ENCODE results near the gene PRDM15. TPM values are rescaled to one million over a fixed set of nuclear protein-coding genes. Genes with fewer than 3 reads are reported as not detected.
"Not testable (repeated sequence)": the region's sequence is repeated elsewhere in the genome, so short reads cannot be mapped to it uniquely, and the experiment has no call there.

PRDM15 gene
- total RNA-seq, 2 donors from 2014 or later, result 12.9 to 22.1 TPM

- Mint-ChIP-seq H3K27ac (no peak overlapping the region), H3K36me3 (peaks cover 18% of the 10 kb centered on the region), H3K27me3 (peaks cover 14 to 18% of the 10 kb centered on the region in 2 donors), H3K4me1 (ENCODE audit: low read depth in 2 of 2) (no peaks in the 10 kb centered on the region), H3K9me3 (peaks cover 6% of the 10 kb centered on the region), H3K4me3 (no peak overlapping the region)
- DNase-seq (ENCODE audit: low spot score) (no peak), ATAC-seq (no peak)
Observed at GRCh38 chr21:41796476-41797080, 82.6 kb downstream of the PRDM15 start.

- Mint-ChIP-seq H3K27me3 (peaks cover 17 to 18% of the 10 kb centered on the region in 2 donors), H3K27ac (no peak overlapping the region), H3K4me1 (ENCODE audit: low read depth in 2 of 2) (no peaks in the 10 kb centered on the region), H3K36me3 (peaks cover 18% of the 10 kb centered on the region), H3K4me3 (no peak overlapping the region), H3K9me3 (peaks cover 6% of the 10 kb centered on the region)
- ATAC-seq, result no peak
- DNase-seq (ENCODE audit: low spot score), result no peak
Observed at GRCh38 chr21:41795726-41796125, 83.4 kb downstream of the PRDM15 start.

- no peak overlapping the region for H3K27ac Mint-ChIP-seq
- peaks cover 17 to 19% of the 10 kb centered on the region in 2 donors for H3K27me3 Mint-ChIP-seq
- ATAC-seq, result no peak
- no peaks in the 10 kb centered on the region for H3K4me1 Mint-ChIP-seq (ENCODE audit: low read depth in 2 of 2)
- H3K4me3 Mint-ChIP-seq, result no peak overlapping the region
- H3K36me3 Mint-ChIP-seq, result peaks cover 18% of the 10 kb centered on the region
- peaks cover 6% of the 10 kb centered on the region for H3K9me3 Mint-ChIP-seq
- DNase-seq (ENCODE audit: low spot score), result no peak
Observed at GRCh38 chr21:41794600-41794999, 84.5 kb downstream of the PRDM15 start.

GRCh38 chr21:41792711-41793110 lies 86.4 kb downstream of the PRDM15 start:
- no peak for DNase-seq (ENCODE audit: low spot score)
- ATAC-seq, result no peak
- Mint-ChIP-seq H3K36me3 (peaks cover 18% of the 10 kb centered on the region), H3K4me1 (ENCODE audit: low read depth in 2 of 2) (no peaks in the 10 kb centered on the region), H3K27ac (no peak overlapping the region), H3K4me3 (no peak overlapping the region), H3K27me3 (peaks cover 17 to 26% of the 10 kb centered on the region in 2 donors), H3K9me3 (peaks cover 6% of the 10 kb centered on the region)

- Mint-ChIP-seq H3K36me3 (no peaks in the 10 kb centered on the region), H3K9me3 (no peaks in the 10 kb centered on the region), H3K27ac (no peak overlapping the region), H3K4me3 (no peak overlapping the region), H3K27me3 (peaks cover 23 to 34% of the 10 kb centered on the region in 2 donors), H3K4me1 (ENCODE audit: low read depth in 2 of 2) (no peaks in the 10 kb centered on the region)
- DNase-seq (ENCODE audit: low spot score) (no peak), ATAC-seq (no peak)
Observed at GRCh38 chr21:41786509-41786987, 92.6 kb downstream of the PRDM15 start.

- ATAC-seq; H3K9me3 Mint-ChIP-seq; H3K36me3 Mint-ChIP-seq; H3K27ac Mint-ChIP-seq; DNase-seq (ENCODE audit: low spot score); H3K4me3 Mint-ChIP-seq; H3K4me1 Mint-ChIP-seq (ENCODE audit: low read depth in 2 of 2): not testable (repeated sequence)
- peaks cover 29 to 41% of the 10 kb centered on the region in 2 donors for H3K27me3 Mint-ChIP-seq
Observed at GRCh38 chr21:41785262-41785661, 93.9 kb downstream of the PRDM15 start.

- peaks cover 32 to 47% of the 10 kb centered on the region in 2 donors for H3K27me3 Mint-ChIP-seq
- ATAC-seq (no peak), DNase-seq (ENCODE audit: low spot score) (no peak)
- no peaks in the 10 kb centered on the region for H3K4me1 Mint-ChIP-seq (ENCODE audit: low read depth in 2 of 2)
- no peaks in the 10 kb centered on the region for H3K9me3 Mint-ChIP-seq
- H3K36me3 Mint-ChIP-seq, result no peaks in the 10 kb centered on the region
- no peak overlapping the region for H3K4me3 Mint-ChIP-seq
- no peak overlapping the region for H3K27ac Mint-ChIP-seq
Observed at GRCh38 chr21:41784456-41785102, 94.6 kb downstream of the PRDM15 start.

GRCh38 chr21:41783476-41784180 lies 95.5 kb downstream of the PRDM15 start:
- peaks cover 38 to 50% of the 10 kb centered on the region in 2 donors for H3K27me3 Mint-ChIP-seq
- H3K4me1 Mint-ChIP-seq (ENCODE audit: low read depth in 2 of 2), result no peaks in the 10 kb centered on the region
- H3K4me3 Mint-ChIP-seq, result no peak overlapping the region
- no peak for ATAC-seq
- DNase-seq (ENCODE audit: low spot score), result no peak
- no peaks in the 10 kb centered on the region for H3K36me3 Mint-ChIP-seq
- no peaks in the 10 kb centered on the region for H3K9me3 Mint-ChIP-seq
- H3K27ac Mint-ChIP-seq, result no peak overlapping the region

GRCh38 chr21:41781050-41781410 lies 98.1 kb downstream of the PRDM15 start:
- DNase-seq (ENCODE audit: low spot score), result no peak
- Mint-ChIP-seq H3K27me3 (peaks cover 42 to 57% of the 10 kb centered on the region in 2 donors), H3K9me3 (no peaks in the 10 kb centered on the region), H3K4me1 (ENCODE audit: low read depth in 2 of 2) (no peaks in the 10 kb centered on the region), H3K27ac (no peak overlapping the region), H3K4me3 (no peak overlapping the region), H3K36me3 (no peaks in the 10 kb centered on the region)
- no peak for ATAC-seq

- Mint-ChIP-seq H3K4me3 (no peak overlapping the region), H3K27ac (no peak overlapping the region), H3K27me3 (peaks cover 44 to 57% of the 10 kb centered on the region in 2 donors), H3K4me1 (ENCODE audit: low read depth in 2 of 2) (no peaks in the 10 kb centered on the region), H3K9me3 (no peaks in the 10 kb centered on the region), H3K36me3 (no peaks in the 10 kb centered on the region)
- ATAC-seq (no peak), DNase-seq (ENCODE audit: low spot score) (no peak)
Observed at GRCh38 chr21:41780337-41781049, 98.7 kb downstream of the PRDM15 start.

GRCh38 chr21:41779659-41780058 lies 99.5 kb downstream of the PRDM15 start:
- Mint-ChIP-seq H3K4me1 (ENCODE audit: low read depth in 2 of 2) (no peaks in the 10 kb centered on the region), H3K4me3 (no peak overlapping the region), H3K27me3 (peaks cover 43 to 65% of the 10 kb centered on the region in 2 donors), H3K36me3 (no peaks in the 10 kb centered on the region), H3K27ac (no peak overlapping the region), H3K9me3 (no peaks in the 10 kb centered on the region)
- no peak for DNase-seq (ENCODE audit: low spot score)
- ATAC-seq, result no peak

GRCh38 chr21:41778930-41779600 lies 100.1 kb downstream of the PRDM15 start:
- no peaks in the 10 kb centered on the region for H3K4me1 Mint-ChIP-seq (ENCODE audit: low read depth in 2 of 2)
- H3K27ac Mint-ChIP-seq, result no peak overlapping the region
- H3K9me3 Mint-ChIP-seq, result no peaks in the 10 kb centered on the region
- DNase-seq (ENCODE audit: low spot score) (no peak), ATAC-seq (no peak)
- peaks cover 44 to 66% of the 10 kb centered on the region in 2 donors for H3K27me3 Mint-ChIP-seq
- H3K4me3 Mint-ChIP-seq, result no peak overlapping the region
- H3K36me3 Mint-ChIP-seq, result no peaks in the 10 kb centered on the region

Data from natural killer cell treated with Interleukin-12 subunit alpha and Interleukin-12 subunit beta and Interleukin-15 and Interleukin-18, amount 100 ng/mL, for 72 hours (primary cell).